ENCODE data around the gene ELFN1. TPM values are rescaled to one million over a fixed set of nuclear protein-coding genes. Genes with fewer than 3 reads are reported as not detected.

The ELFN1 gene
- total RNA-seq, 2 donors from 2014 or later: 0.11 TPM; not detected in 1

GRCh38 chr7:1671594-1672451 is 1.7 kb downstream of the ELFN1 start:
- ATAC-seq: no peak
- Mint-ChIP-seq H3K9me3 (no peaks in the 10 kb centered on the region), H3K4me3 (no peak overlapping the region), H3K4me1 (ENCODE audit: low read depth in 2 of 2) (peaks cover 0 to 6% of the 10 kb centered on the region in 2 donors), H3K27me3 (peaks cover 8 to 10% of the 10 kb centered on the region in 2 donors), H3K27ac (no peak overlapping the region), H3K36me3 (no peaks in the 10 kb centered on the region)
- DNase-seq (ENCODE audit: low spot score): no peak

DNA sequence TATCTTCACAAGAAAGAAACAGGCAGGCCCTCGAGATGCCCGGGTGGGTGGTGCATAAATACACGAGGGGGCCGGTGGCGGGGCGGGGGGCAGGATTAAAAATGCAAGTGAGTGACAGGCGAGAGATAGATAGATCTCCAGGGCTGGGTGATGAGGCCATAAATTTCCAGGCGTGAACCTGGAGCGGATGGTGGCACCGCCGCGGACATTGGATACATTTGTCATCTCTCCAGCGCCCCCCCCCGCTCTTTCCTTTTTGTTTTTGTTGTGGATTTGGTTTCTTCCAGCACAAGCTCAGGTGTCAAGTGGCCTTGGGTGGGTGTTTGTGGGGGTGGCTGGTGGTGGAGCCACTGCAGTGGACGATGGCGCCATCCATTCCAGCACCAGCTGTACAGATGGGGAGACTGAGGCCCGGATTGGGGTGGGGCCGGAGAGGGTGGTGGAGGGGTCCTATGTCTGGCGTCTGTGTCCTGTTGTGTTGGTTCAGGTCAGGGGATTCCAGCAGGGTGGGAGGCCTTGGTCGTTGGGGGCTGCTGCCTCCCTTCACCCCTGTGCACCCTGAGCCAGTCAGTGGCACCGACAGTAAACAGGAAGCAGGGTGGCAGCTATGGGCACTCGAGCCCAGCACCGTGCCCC is 2.9 kb downstream of the ELFN1 start:
- H3K27ac Mint-ChIP-seq: no peak overlapping the region

DNA sequence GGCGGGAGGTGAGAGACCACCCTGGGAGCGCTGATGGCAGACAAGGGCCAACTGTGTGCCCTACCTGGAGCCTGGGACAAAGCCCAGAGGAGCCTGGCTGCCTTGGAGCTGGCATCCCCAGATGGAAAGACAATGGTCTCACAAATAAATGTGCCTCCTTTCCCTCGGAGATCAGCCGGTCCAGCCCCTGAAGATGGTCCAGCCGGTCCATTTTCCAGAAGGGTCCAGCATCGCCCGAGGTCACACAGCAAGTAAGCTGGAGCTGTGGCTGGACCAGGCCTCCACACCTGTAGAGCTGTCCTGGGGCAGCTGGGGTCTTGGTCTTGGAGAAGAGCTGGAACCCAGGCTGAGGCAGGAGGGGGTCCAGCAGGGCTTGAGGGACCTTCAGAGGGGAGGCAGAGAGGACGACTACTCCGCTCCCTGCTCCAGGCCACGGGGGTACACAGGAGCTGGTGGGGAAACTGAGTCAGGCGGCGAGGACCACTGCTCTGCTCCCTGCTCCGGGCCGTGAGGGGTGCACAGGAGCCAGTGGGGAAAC is 3.6 kb downstream of the ELFN1 start:
- Mint-ChIP-seq H3K27ac (no peak overlapping the region), H3K4me3 (no peak overlapping the region), H3K4me1 (ENCODE audit: low read depth in 2 of 2) (peaks cover 0 to 3% of the 10 kb centered on the region in 2 donors), H3K27me3 (peaks cover 6 to 8% of the 10 kb centered on the region in 2 donors), H3K9me3 (no peaks in the 10 kb centered on the region), H3K36me3 (no peaks in the 10 kb centered on the region)
- DNase-seq (ENCODE audit: low spot score) (no peak), ATAC-seq (no peak)

More for the DNA sequence above, 2.9 kb downstream of the ELFN1 start:
- DNase-seq (ENCODE audit: low spot score): no peak
- no peak for ATAC-seq
- Mint-ChIP-seq H3K4me3 (no peak overlapping the region), H3K9me3 (no peaks in the 10 kb centered on the region), H3K36me3 (no peaks in the 10 kb centered on the region), H3K27me3 (peaks cover 7 to 8% of the 10 kb centered on the region in 2 donors), H3K4me1 (ENCODE audit: low read depth in 2 of 2) (peaks cover 0 to 3% of the 10 kb centered on the region in 2 donors)

GRCh38 chr7:1674161-1675035 is 4.3 kb downstream of the ELFN1 start:
- Mint-ChIP-seq H3K9me3 (no peaks in the 10 kb centered on the region), H3K27ac (no peak overlapping the region), H3K27me3 (peaks cover under 1 to 2% of the 10 kb centered on the region in 2 donors), H3K4me1 (ENCODE audit: low read depth in 2 of 2) (no peaks in the 10 kb centered on the region), H3K4me3 (no peak overlapping the region), H3K36me3 (no peaks in the 10 kb centered on the region)
- ATAC-seq: no peak
- no peak for DNase-seq (ENCODE audit: low spot score)

- no peaks in the 10 kb centered on the region for H3K36me3 Mint-ChIP-seq
- DNase-seq (ENCODE audit: low spot score): no peak
- no peak overlapping the region for H3K27ac Mint-ChIP-seq
- H3K4me3 Mint-ChIP-seq: no peak overlapping the region
- ATAC-seq: no peak
- no peaks in the 10 kb centered on the region for H3K4me1 Mint-ChIP-seq (ENCODE audit: low read depth in 2 of 2)
- H3K9me3 Mint-ChIP-seq: no peaks in the 10 kb centered on the region
- H3K27me3 Mint-ChIP-seq: peaks cover 0 to 2% of the 10 kb centered on the region in 2 donors
Observed at GRCh38 chr7:1675036-1675671, 5.1 kb downstream of the ELFN1 start.

- no peak for ATAC-seq
- Mint-ChIP-seq H3K27me3 (peaks cover 0 to 2% of the 10 kb centered on the region in 2 donors), H3K27ac (no peak overlapping the region), H3K4me1 (ENCODE audit: low read depth in 2 of 2) (no peaks in the 10 kb centered on the region), H3K9me3 (no peaks in the 10 kb centered on the region), H3K36me3 (no peaks in the 10 kb centered on the region), H3K4me3 (no peak overlapping the region)
- no peak for DNase-seq (ENCODE audit: low spot score)
Observed at GRCh38 chr7:1675673-1676549, 5.8 kb downstream of the ELFN1 start.

- Mint-ChIP-seq H3K4me1 (ENCODE audit: low read depth in 2 of 2) (no peaks in the 10 kb centered on the region), H3K27ac (no peak overlapping the region), H3K4me3 (no peak overlapping the region), H3K9me3 (no peaks in the 10 kb centered on the region), H3K27me3 (peaks cover 0 to 2% of the 10 kb centered on the region in 2 donors), H3K36me3 (no peaks in the 10 kb centered on the region)
- ATAC-seq: no peak
- DNase-seq (ENCODE audit: low spot score): no peak
Observed at GRCh38 chr7:1676550-1677078, 6.5 kb downstream of the ELFN1 start.

DNA sequence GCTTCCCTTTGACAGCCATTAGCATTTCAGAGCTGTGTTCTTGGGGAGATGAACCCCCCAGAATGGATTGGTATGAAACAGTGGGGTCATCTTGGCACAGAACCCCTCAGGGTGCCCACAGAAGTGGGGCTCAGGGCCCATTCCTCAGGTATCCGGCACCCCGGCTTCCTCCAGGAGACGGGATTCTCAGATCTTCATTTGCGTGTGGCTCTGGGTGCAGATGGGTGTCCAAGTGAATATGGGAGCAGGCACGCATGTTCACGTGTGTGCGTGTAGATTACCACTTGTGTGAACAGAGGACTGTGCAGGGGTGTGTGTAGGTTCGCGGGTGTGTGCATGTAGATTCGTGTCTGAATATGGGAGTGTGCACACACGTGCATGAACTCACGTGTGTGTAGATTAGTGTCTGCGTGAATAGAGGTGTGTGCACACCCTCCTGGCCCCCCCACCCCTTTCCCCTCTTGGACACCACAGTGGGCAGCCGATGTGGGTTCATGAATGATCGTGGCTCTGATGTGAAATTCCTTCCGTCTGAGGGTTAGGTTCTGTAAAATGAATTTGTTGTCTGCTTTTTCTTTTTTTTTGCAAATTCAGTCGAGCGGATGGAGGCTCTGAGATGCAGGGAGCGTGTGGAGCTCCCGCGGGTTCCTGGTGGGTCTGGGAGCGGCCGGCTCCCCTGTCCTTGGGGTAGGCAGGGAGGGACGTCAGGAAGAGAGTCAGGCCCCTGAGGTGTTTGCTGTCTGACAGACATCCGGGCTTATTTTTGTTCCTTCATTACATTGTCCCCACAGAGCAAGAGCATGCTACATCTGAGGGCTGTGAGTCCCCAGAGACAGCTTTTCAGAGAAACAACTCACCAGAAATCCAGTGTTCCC is 7.4 kb downstream of the ELFN1 start:
- Mint-ChIP-seq H3K4me1 (ENCODE audit: low read depth in 2 of 2) (no peaks in the 10 kb centered on the region), H3K27me3 (peaks cover 0 to 2% of the 10 kb centered on the region in 2 donors), H3K36me3 (no peaks in the 10 kb centered on the region), H3K27ac (no peak overlapping the region), H3K9me3 (peaks cover under 1% of the 10 kb centered on the region), H3K4me3 (no peak overlapping the region)
- no peak for ATAC-seq
- DNase-seq (ENCODE audit: low spot score): no peak

DNA sequence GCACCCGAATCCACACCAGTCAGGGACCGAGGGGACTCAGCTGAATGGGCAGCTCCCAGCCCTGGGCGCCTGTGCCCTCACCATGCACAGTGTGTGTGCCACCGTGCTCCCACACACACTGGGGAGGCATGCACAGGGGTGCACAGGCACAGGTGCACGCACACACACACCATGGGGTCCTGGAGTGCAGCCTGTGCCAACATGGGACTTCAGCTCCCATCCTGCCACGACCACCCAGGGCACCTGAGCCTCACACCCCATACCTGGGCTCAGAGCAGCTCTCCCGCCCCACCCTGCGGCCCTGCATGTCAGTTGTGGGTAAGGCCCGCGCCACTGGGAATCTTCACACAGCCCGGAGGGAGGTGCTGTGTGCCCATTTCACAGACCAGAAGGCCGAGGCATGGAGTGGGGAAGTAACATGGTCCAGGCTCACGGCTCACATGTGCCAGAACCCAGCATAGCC is 8.0 kb downstream of the ELFN1 start:
- H3K27me3 Mint-ChIP-seq: peaks cover under 1 to 5% of the 10 kb centered on the region in 2 donors
- no peak overlapping the region for H3K4me3 Mint-ChIP-seq
- no peaks in the 10 kb centered on the region for H3K36me3 Mint-ChIP-seq
- H3K27ac Mint-ChIP-seq: no peak overlapping the region
- peak in 1 of 2 donors; percentile 3 for ATAC-seq
- no peak for DNase-seq (ENCODE audit: low spot score)
- H3K4me1 Mint-ChIP-seq (ENCODE audit: low read depth in 2 of 2): no peaks in the 10 kb centered on the region
- peaks cover 3% of the 10 kb centered on the region for H3K9me3 Mint-ChIP-seq

- DNase-seq (ENCODE audit: low spot score) (no peak), ATAC-seq (peak in 1 of 2 donors; percentile 20)
- peaks cover 3% of the 10 kb centered on the region for H3K9me3 Mint-ChIP-seq
- no peak overlapping the region for H3K27ac Mint-ChIP-seq
- no peaks in the 10 kb centered on the region for H3K4me1 Mint-ChIP-seq (ENCODE audit: low read depth in 2 of 2)
- no peaks in the 10 kb centered on the region for H3K36me3 Mint-ChIP-seq
- H3K27me3 Mint-ChIP-seq: peaks cover 5% of the 10 kb centered on the region in 2 donors
- no peak overlapping the region for H3K4me3 Mint-ChIP-seq
Observed at GRCh38 chr7:1678571-1679325, 8.7 kb downstream of the ELFN1 start.

Measured in natural killer cell treated with Interleukin-12 subunit alpha and Interleukin-12 subunit beta and Interleukin-15 and Interleukin-18, amount 100 ng/mL, for 72 hours (primary cell).